Measurements from ENCODE around the gene FBXL4. TPM values are rescaled to one million over a fixed set of nuclear protein-coding genes. Genes with fewer than 3 reads are reported as not detected.
A peak's percentile ranks its signal among the peaks of the same experiment; 100 is the strongest.

Gene FBXL4
- total RNA-seq, 4 donors from 2014 or later, result 16.4 to 35.0 (median 22.4) TPM

DNA sequence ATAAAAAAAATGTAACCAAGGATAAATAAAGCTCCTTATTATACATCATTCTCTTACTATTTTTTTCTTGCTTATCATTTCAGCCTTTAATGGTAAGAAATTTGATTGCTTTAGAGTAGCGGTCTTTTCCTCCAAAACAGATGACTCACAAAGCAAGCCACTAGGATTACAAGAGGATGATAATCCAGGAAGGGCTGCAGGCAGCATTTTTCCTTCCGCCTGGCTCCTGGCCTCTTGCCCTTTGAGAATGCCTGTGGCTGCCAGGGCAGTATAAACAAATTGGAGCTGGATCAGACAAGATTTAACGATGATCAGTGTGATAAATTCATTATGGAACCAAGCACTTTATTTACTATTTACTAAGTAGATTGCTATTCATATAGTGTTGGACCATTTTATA, 9.7 kb upstream of the FBXL4 start:
- in situ Hi-C loops (cut with MboI; ENCODE audit: low sequenced_read_pairs in 4 of 4) (no loop called here), intact Hi-C loops (cut with DNase I; ENCODE audit: low total_unique reads) (no loop called here)
- no peaks in the 10 kb centered on the region for H3K4me1 ChIP-seq
- H3K27ac ChIP-seq, result no peak overlapping the region
- TF ChIP-seq, protein P1, sequence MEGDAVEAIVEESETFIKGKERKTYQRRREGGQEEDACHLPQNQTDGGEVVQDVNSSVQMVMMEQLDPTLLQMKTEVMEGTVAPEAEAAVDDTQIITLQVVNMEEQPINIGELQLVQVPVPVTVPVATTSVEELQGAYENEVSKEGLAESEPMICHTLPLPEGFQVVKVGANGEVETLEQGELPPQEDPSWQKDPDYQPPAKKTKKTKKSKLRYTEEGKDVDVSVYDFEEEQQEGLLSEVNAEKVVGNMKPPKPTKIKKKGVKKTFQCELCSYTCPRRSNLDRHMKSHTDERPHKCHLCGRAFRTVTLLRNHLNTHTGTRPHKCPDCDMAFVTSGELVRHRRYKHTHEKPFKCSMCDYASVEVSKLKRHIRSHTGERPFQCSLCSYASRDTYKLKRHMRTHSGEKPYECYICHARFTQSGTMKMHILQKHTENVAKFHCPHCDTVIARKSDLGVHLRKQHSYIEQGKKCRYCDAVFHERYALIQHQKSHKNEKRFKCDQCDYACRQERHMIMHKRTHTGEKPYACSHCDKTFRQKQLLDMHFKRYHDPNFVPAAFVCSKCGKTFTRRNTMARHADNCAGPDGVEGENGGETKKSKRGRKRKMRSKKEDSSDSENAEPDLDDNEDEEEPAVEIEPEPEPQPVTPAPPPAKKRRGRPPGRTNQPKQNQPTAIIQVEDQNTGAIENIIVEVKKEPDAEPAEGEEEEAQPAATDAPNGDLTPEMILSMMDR (IDR thresholded peaks at IDR 0.05 in 4 of 5, conservative IDR thresholded peaks at IDR 0.05 in 1 of 5), result no peak
- TF ChIP-seq POLR2A (IDR thresholded peaks at IDR 0.05), result no peak
- DNase-seq (no peak), ATAC-seq (no peak)
- no peaks in the 10 kb centered on the region for H3K27me3 ChIP-seq
- H3K9me3 ChIP-seq, result no peaks in the 10 kb centered on the region
- no peak overlapping the region for H3K4me3 ChIP-seq
- H3K36me3 ChIP-seq, result no peaks in the 10 kb centered on the region

DNA sequence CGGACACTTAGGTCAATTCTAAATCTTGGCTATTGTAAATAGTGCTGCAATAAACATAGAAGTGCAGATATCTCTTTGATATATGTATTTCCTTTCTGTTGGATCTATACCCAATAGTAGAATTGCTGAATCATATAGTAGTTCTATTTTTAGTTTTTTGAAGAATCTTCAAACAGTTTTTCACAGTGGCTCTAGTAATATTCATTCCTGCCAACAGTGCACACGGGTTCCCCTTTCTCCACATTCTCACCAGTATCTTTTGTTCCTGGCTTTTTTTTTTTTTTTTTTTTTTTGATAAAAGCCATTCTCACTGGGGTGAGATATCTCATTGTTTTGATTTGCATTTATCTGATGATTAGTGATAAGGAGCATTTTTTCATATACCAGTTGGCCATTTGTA, 1.8 kb upstream of the FBXL4 start:
- Histone ChIP-seq H3K27me3 (no peaks in the 10 kb centered on the region), H3K4me3 (no peak overlapping the region), H3K36me3 (no peaks in the 10 kb centered on the region), H3K4me1 (peaks cover 18 to 24% of the 10 kb centered on the region in 2 donors), H3K9me3 (no peaks in the 10 kb centered on the region), H3K27ac (no peak overlapping the region)
- DNase-seq, result no peak
- in situ Hi-C loops (cut with MboI; ENCODE audit: low sequenced_read_pairs in 4 of 4) (no loop called here), intact Hi-C loops (cut with DNase I; ENCODE audit: low total_unique reads) (loop anchor here (5.0 to 10.0 kb wide), 2 partner anchors 475 to 1667 kb away; partner anchors contain the start of genes MMS22L and PNISR)
- no peak for TF ChIP-seq POLR2A (IDR thresholded peaks at IDR 0.05)
- no peak for ATAC-seq

DNA sequence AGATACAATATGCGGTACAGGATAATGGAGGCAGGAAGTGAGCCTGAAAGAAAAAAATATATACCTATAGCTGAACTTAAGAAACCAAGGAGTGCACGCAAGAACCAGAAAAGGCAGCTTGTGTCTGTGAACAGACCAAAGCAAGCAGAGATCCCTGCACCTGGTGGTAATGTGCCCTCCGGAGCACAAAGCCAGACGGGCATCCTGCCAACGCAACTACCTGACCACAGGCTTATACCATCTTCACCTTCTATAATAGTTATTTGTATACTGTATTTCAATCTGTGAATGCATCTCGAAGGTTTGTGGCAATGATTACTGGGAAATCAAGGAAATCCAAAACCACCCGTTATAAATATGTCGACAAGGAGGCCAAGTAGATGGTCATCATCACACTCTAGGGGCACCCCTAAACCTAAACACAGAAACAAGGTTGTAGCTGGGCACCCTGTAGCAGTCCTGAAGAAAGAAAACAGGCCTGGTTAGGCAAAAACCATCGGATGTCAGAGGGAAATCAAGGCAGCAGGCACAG, 801 bp downstream of the FBXL4 start:
- Histone ChIP-seq H3K4me1 (peaks cover 18 to 24% of the 10 kb centered on the region in 2 donors), H3K9me3 (no peaks in the 10 kb centered on the region), H3K27ac (peak overlapping the region; percentile 80 to 93 (median 88)), H3K4me3 (peak overlapping the region; percentile 70 to 92 (median 76)), H3K27me3 (no peaks in the 10 kb centered on the region), H3K36me3 (no peaks in the 10 kb centered on the region)
- no peak for TF ChIP-seq POLR2A (IDR thresholded peaks at IDR 0.05)
- TF ChIP-seq, protein P1 (IDR thresholded peaks at IDR 0.05 in 4 of 5, conservative IDR thresholded peaks at IDR 0.05 in 1 of 5), result no peak
- ATAC-seq, result peak; percentile 8 to 30
- DNase-seq, result peak; percentile 9 to 27
- in situ Hi-C loops (cut with MboI; ENCODE audit: low sequenced_read_pairs in 4 of 4), result no loop called here
- intact Hi-C loops (cut with DNase I; ENCODE audit: low total_unique reads), result loop anchor here (2.0 to 10.0 kb wide), 3 partner anchors 86 to 1665 kb away; partner anchors contain the start of genes MMS22L and PNISR

DNA sequence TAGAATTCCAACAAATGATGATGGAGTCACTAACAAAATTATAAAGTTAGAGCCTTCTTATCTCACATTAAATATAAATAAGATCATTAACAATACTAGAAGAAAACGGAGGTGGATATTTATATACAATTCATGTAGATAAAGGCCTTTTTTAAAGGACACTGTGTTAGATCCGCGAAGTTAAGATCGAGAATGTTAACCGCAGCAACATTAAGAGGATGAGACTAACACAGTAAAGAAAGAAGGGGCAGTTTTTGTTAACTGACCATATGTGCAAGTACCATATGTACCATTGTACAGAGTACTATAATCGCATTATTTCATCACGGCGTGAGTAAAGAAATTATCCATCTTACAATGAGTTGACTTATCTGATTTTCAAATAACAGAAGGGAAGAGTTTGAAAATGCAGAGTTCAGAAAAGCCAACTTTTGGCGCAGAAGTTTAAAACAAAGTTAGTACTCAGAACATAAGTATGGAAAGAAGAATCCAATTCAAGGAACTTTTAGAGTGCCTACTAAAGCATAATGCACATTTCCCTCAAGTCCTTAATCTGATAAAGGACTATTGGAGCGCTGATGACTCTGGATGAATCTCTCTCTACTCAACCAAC, 1.4 kb downstream of the FBXL4 start:
- Histone ChIP-seq H3K36me3 (no peaks in the 10 kb centered on the region), H3K9me3 (no peaks in the 10 kb centered on the region), H3K27ac (peak overlapping the region; percentile 80 to 93 (median 88)), H3K27me3 (no peaks in the 10 kb centered on the region), H3K4me1 (peaks cover 18 to 26% of the 10 kb centered on the region in 2 donors), H3K4me3 (peak overlapping the region; percentile 70 to 92 (median 76))
- no peak for TF ChIP-seq POLR2A (IDR thresholded peaks at IDR 0.05)
- TF ChIP-seq, protein P1 (IDR thresholded peaks at IDR 0.05 in 4 of 5, conservative IDR thresholded peaks at IDR 0.05 in 1 of 5), result no peak
- ATAC-seq, result no peak
- no peak for DNase-seq
- intact Hi-C loops (cut with DNase I; ENCODE audit: low total_unique reads), result loop anchor here (2.0 to 10.0 kb wide), 3 partner anchors 86 to 1664 kb away; partner anchors contain the start of genes MMS22L and PNISR
- in situ Hi-C loops (cut with MboI; ENCODE audit: low sequenced_read_pairs in 4 of 4), result no loop called here

DNA sequence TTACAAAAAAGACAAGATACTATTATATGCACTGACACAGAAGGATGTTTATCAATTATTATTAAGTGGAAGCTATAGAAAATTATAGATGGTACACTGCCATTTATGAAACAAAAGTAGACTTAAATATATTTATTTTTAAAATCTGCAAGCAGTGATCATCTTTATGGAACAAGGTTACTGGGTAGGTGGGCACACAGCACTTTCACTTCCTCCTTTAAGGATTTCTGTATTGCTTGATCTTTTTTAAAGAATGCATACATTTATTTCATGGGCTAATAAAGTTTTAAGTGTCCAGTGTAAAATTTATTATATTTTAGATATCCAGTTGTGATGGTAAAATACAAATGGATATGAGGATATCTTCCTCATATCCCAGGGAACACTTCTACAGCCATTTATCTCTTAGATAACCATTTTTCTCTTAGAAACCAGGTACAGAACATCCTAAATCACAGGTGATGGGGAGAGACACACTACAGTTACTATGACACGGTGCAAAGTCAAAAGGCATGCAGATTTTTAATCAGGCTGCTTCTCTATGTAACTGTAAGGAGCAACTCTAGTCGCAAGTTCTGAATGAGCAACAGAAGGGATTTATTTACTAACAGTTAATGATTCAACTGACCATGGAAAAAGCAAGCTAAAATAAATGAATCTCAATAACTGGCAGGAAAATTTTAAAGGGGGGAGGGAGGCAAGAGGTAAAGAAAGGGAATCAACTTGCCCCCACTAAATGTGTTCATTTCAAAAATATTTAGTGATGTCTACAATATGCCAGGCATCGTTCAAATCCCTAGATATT, 2.2 kb downstream of the FBXL4 start:
- ATAC-seq, result no peak
- Histone ChIP-seq H3K36me3 (no peaks in the 10 kb centered on the region), H3K27ac (peak overlapping the region in 1 of 4 donors; percentile 83), H3K27me3 (no peaks in the 10 kb centered on the region), H3K4me1 (peaks cover 18 to 30% of the 10 kb centered on the region in 2 donors), H3K4me3 (no peak overlapping the region), H3K9me3 (no peaks in the 10 kb centered on the region)
- TF ChIP-seq, protein P1 (IDR thresholded peaks at IDR 0.05 in 4 of 5, conservative IDR thresholded peaks at IDR 0.05 in 1 of 5), result no peak
- TF ChIP-seq POLR2A (IDR thresholded peaks at IDR 0.05), result no peak
- in situ Hi-C loops (cut with MboI; ENCODE audit: low sequenced_read_pairs in 4 of 4), result no loop called here
- intact Hi-C loops (cut with DNase I; ENCODE audit: low total_unique reads), result loop anchor here (2.0 to 10.0 kb wide), 3 partner anchors 87 to 1663 kb away; partner anchors contain the start of genes MMS22L and PNISR
- DNase-seq, result no peak

Data from gastrocnemius medialis (tissue), 4 donors.